Hepatocyte (in vitro differentiated cells): ENCODE results near the gene DYRK1A. TPM values are rescaled to one million over a fixed set of nuclear protein-coding genes. Genes with fewer than 3 reads are reported as not detected.

Source experiments
- DNase-seq: peaks from one replicate; pipeline ENCODE4 v3.0.0-alpha.2; 2016; ENCODE audit warnings: low spot score
- H2AFZ ChIP-seq: fragments of 200-600 bp; sonication (generic); 2 replicates; pipeline ENCODE4 v1.6.0; 2016; ENCODE audit warnings: antibody characterized with exemption, mild to moderate bottlenecking
- H3K27ac ChIP-seq: fragments of 200-600 bp; sonication (generic); 2 replicates; pipeline ENCODE4 v1.5.1; 2016; ENCODE audit warnings: mild to moderate bottlenecking
- H3K27me3 ChIP-seq: fragments of 200-600 bp; sonication (generic); 2 replicates; pipeline ENCODE4 v1.6.1; 2016
- H3K36me3 ChIP-seq: fragments of 200-600 bp; sonication (generic); replicated peaks from 2 replicates; pipeline ENCODE4 v1.5.1; 2016; ENCODE audit warnings: low read depth; ENCODE audit not compliant: insufficient read depth
- H3K4me1 ChIP-seq: fragments of 200-600 bp; sonication (generic); 2 replicates; pipeline ENCODE4 v1.5.1; 2016; ENCODE audit warnings: mild to moderate bottlenecking, moderate library complexity; ENCODE audit not compliant: insufficient read depth
- H3K4me2 ChIP-seq: fragments of 200-600 bp; sonication (generic); 2 replicates; pipeline ENCODE4 v1.6.0; 2016
- H3K4me3 ChIP-seq: fragments of 200-600 bp; sonication (generic); 2 replicates; pipeline ENCODE4 v1.5.1; 2016; ENCODE audit warnings: mild to moderate bottlenecking
- H3K79me2 ChIP-seq: fragments of 200-600 bp; sonication (generic); 2 replicates; pipeline ENCODE4 v1.6.0; 2017; ENCODE audit warnings: mild to moderate bottlenecking
- H3K9me2 ChIP-seq: fragments of 200-600 bp; sonication (generic); replicated peaks from 2 replicates; pipeline ENCODE4 v1.6.0; 2017; ENCODE audit warnings: mild to moderate bottlenecking; ENCODE audit not compliant: insufficient read depth
- H3K9me3 ChIP-seq: fragments of 200-600 bp; sonication (generic); 2 replicates; pipeline ENCODE4 v1.5.1; 2016; ENCODE audit warnings: low read depth, mild to moderate bottlenecking
- H4K20me1 ChIP-seq: fragments of 200-600 bp; sonication (generic); 2 replicates; pipeline ENCODE4 v1.6.0; 2016; ENCODE audit warnings: mild to moderate bottlenecking; ENCODE audit not compliant: insufficient read depth, poor library complexity, severe bottlenecking
- CTCF ChIP-seq: fragments of 200-600 bp; sonication (generic); IDR thresholded peaks from 2 replicates; pipeline ENCODE4 v1.5.1; 2016; ENCODE audit warnings: antibody characterized with exemption, mild to moderate bottlenecking; ENCODE audit not compliant: poor library complexity
- EZH2 ChIP-seq: fragments of 200-600 bp; sonication (generic); IDR thresholded peaks from 2 replicates; pipeline ENCODE4 v1.6.1; 2016; ENCODE audit warnings: antibody characterized with exemption, mild to moderate bottlenecking, borderline replicate concordance
- EZH2phosphoT487 ChIP-seq: fragments of 200-600 bp; sonication (generic); IDR thresholded peaks from one replicate; pipeline ENCODE4 v1.6.1; 2018; ENCODE audit warnings: antibody characterized with exemption, mild to moderate bottlenecking, low read depth, moderate library complexity; ENCODE audit not compliant: unreplicated experiment, severe bottlenecking
- WGBS: methylation state at CpG from one replicate; pipeline ENCODE4 v1.1.6; 2016; ENCODE audit warnings: low lambda C conversion rate; ENCODE audit errors: missing lambda C conversion rate; 5-methylcytosine and 5-hydroxymethylcytosine counted together
- polyA plus RNA-seq: library from polyadenylated mRNA; unstranded; fragments of >200 nt; fragmentation: Nextera tagmentation; extraction: Ambion mirVana; gene quantifications from 2 replicates; pipeline ENCODE4 v1.2.1, GENCODE V29; 2016
- total RNA-seq: library from RNA; depleted of rRNA; stranded (reverse); fragments of >200 nt; gene quantifications from 2 replicates; pipeline ENCODE4 v1.2.3, GENCODE V29; 2014

The DYRK1A gene
- total and polyA plus RNA-seq, 2 experiments from 2014 or later, result 4.9 to 85.2 TPM

GRCh38 chr21:37574751-37575150 lies 208.2 kb downstream of the DYRK1A start:
- no peak for DNase-seq
- no peak overlapping the region for H2AFZ ChIP-seq
- no peak overlapping the region for H3K4me2 ChIP-seq
- no peaks in the 10 kb centered on the region for H4K20me1 ChIP-seq
- TF ChIP-seq EZH2 (no peak), EZH2phosphoT487 (no peak), CTCF (no peak)
- 96% methylated on average over 7 of the region's 7 CpGs for WGBS
- no peaks in the 10 kb centered on the region for H3K4me1 ChIP-seq
- H3K36me3 ChIP-seq, result no peaks in the 10 kb centered on the region
- no peak overlapping the region for H3K4me3 ChIP-seq
- H3K9me3 ChIP-seq, result no peaks in the 10 kb centered on the region
- H3K79me2 ChIP-seq, result no peaks in the 10 kb centered on the region
- H3K9me2 ChIP-seq, result no peaks in the 10 kb centered on the region
- H3K27ac ChIP-seq, result no peak overlapping the region
- no peaks in the 10 kb centered on the region for H3K27me3 ChIP-seq

DNA sequence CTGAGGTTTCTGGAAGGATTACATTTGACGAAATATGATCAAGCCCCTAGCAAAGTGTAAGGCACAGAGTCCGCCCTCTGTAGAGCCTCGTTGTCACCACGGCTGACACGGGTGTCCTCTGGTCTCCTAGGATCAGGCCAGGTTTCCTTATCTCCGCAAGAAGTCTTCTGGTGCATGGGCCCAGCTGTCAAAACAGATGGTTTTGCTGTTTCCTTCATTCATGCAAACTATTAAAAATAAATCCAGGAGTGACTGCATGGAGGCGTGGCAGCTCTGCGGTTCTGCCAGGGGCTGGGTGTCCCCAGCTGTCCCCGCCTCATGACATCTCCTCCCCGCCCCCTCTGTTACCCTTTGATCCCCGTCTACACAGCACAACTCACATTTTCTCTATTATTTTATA lies 209.0 kb downstream of the DYRK1A start:
- TF ChIP-seq EZH2phosphoT487 (no peak), CTCF (no peak), EZH2 (no peak)
- no peaks in the 10 kb centered on the region for H3K4me1 ChIP-seq
- no peaks in the 10 kb centered on the region for H4K20me1 ChIP-seq
- WGBS, result 93% methylated on average over 10 of the region's 11 CpGs
- H2AFZ ChIP-seq, result no peak overlapping the region
- H3K27me3 ChIP-seq, result no peaks in the 10 kb centered on the region
- no peak overlapping the region for H3K4me3 ChIP-seq
- no peaks in the 10 kb centered on the region for H3K79me2 ChIP-seq
- no peak overlapping the region for H3K27ac ChIP-seq
- H3K4me2 ChIP-seq, result no peak overlapping the region
- H3K9me2 ChIP-seq, result no peaks in the 10 kb centered on the region
- no peak for DNase-seq
- no peaks in the 10 kb centered on the region for H3K36me3 ChIP-seq
- H3K9me3 ChIP-seq, result no peaks in the 10 kb centered on the region

Other genes with a start within 250 kb of the DYRK1A start
- gene VPS26C, start 99.4 kb upstream of the DYRK1A start, total RNA-seq, result 74.5 and 75.8 TPM in 2 replicates
- 43.7 and 49.5 TPM in 2 replicates for gene VPS26C, start 99.4 kb upstream of the DYRK1A start, polyA plus RNA-seq